Measurements from ENCODE around the gene PDGFD.

Gene PDGFD

DNA sequence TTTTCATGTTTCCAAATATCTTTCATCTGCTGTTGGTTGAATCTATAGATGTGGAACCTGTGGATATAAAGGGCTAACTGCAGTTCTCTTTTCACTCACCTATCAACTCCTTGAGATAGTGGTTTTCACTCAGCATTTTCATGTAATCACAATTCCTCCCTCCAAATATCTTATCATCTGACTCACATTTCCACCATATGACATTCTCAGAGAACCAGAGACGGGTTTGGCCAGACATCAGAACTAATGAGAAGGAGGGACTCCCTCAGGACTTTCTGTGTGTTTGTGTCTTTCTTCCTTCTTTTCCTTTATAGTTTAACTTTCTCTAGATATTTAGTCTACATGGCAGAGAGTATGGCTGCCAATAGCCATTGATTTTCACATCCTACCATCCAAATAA, 262.3 kb downstream of the PDGFD start:
- TF ChIP-seq, protein P1, sequence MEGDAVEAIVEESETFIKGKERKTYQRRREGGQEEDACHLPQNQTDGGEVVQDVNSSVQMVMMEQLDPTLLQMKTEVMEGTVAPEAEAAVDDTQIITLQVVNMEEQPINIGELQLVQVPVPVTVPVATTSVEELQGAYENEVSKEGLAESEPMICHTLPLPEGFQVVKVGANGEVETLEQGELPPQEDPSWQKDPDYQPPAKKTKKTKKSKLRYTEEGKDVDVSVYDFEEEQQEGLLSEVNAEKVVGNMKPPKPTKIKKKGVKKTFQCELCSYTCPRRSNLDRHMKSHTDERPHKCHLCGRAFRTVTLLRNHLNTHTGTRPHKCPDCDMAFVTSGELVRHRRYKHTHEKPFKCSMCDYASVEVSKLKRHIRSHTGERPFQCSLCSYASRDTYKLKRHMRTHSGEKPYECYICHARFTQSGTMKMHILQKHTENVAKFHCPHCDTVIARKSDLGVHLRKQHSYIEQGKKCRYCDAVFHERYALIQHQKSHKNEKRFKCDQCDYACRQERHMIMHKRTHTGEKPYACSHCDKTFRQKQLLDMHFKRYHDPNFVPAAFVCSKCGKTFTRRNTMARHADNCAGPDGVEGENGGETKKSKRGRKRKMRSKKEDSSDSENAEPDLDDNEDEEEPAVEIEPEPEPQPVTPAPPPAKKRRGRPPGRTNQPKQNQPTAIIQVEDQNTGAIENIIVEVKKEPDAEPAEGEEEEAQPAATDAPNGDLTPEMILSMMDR (IDR thresholded peaks at IDR 0.05; ENCODE audit: insufficient read depth, low read depth, low read length, missing control alignments) = no peak
- no peak for DNase-seq (ENCODE audit: low read depth)
- no peak overlapping the region for H3K4me3 ChIP-seq (ENCODE audit: low read length)

DNA sequence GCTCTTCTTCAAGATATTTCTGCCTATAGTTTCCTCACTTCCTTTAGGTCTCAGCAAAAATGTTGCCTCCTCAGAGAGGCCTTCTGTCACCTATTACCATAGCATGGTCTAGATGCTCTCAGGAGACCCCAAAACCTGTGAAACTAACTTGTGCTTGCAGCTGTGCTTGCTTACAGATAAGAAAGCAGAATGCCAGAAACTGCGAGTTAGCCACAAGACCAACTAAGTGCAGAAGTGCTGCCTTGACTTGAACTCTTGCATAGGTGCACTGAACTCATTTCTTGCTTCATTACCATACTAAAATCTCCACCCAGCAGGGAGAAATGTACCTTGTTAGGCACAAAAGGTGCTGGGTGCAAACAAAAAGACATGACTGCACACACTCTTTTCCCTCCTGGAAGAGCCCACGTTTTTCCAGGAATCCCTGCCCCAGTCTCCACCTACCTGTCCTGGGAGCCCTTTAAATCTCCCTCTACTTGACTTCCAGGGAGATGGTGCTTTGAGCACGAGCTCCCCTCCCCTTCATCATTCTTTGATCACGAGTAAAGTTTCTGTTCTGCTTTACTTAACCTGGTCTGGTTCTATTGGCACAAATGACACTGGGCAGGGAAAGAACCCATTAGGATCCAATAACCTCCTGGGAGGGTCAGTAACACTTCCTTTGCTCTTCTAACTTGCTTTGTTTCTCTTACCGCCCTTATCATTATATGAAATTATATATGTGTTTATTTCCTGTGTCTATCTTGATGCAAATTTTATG, 265.2 kb downstream of the PDGFD start:
- no peak for DNase-seq (ENCODE audit: low read depth)
- no peak overlapping the region for H3K4me3 ChIP-seq (ENCODE audit: low read length)
- TF ChIP-seq, protein P1 (IDR thresholded peaks at IDR 0.05; ENCODE audit: insufficient read depth, low read depth, low read length, missing control alignments) = no peak

DNA sequence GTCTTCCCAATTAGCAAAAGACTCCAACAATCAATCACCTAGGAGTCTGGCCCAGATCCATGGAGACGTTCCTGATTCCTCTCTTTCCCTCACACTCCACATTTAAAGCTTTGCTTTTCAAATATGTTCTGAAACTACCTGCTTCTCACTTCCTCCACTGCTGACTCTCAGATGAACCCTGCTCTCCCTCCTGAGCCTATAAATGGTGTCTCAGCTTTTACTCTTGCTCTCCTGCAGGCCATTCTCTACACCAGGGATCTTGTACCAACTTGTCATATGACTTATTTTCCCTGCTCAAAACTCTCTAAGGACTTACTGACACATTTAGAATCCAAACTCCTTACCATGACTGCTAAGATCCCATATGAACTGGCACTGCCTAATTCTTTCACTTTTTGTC, 265.9 kb downstream of the PDGFD start:
- TF ChIP-seq, protein P1 (IDR thresholded peaks at IDR 0.05; ENCODE audit: insufficient read depth, low read depth, low read length, missing control alignments) = no peak
- peak; percentile 44 for DNase-seq (ENCODE audit: low read depth)
- H3K4me3 ChIP-seq (ENCODE audit: low read length) = no peak overlapping the region

DNA sequence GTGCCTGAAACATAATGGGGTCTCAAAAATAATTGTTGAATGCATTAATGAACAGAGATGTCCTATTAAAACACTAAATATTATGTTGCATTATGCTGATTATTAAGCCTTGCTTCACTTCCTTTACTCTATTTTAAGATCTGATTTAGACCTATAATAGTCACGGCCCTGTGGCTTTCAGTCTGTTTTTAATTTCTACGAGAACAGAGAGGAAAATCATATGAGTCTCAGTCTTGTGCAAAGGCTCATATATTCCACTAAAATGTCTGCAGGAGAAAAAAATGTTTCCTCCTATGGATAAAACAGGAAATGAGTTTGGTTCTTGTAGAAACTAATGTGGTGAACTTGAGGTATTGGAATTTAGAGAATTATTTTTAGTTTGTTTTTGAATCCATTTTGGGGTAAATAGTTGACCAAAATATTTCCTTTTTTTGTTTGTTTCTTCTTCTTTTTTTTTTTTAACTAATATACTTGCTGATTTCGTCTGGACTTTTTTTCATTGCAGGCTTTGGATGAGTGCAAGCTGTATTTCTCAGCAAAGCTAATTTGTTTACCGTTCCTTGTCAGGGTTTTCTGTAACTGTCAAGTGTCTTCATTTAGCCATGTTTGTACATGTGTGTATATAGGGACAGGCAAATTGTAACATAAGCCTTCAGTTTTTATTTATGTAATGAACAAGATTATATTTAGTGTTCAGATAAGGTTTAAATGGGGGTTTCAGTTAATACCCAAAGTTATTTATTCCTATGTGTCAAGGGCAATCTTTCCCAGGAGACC, 266.6 kb downstream of the PDGFD start:
- no peak for DNase-seq (ENCODE audit: low read depth)
- TF ChIP-seq, protein P1 (IDR thresholded peaks at IDR 0.05; ENCODE audit: insufficient read depth, low read depth, low read length, missing control alignments) = no peak
- H3K4me3 ChIP-seq (ENCODE audit: low read length) = no peak overlapping the region

DNA sequence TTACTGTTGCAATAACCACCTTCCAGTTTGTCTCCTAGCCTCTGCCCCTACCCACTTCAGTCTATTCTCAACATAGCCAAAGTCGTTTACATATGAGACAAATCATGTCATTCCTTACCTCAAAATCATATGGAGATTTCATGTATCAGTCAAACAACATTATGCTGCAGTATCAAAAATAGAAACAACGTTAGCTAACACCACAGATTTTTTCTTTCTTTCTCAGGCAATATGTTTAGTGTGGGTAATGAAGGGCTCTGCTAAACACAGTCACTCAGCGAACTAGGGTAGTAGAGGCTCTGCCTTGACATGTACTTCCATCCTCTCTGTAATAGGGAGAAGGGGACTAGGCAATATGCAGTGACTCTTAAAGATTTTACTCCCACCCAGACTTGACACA, 268.8 kb downstream of the PDGFD start:
- H3K4me3 ChIP-seq (ENCODE audit: low read length) = no peak overlapping the region
- TF ChIP-seq, protein P1 (IDR thresholded peaks at IDR 0.05; ENCODE audit: insufficient read depth, low read depth, low read length, missing control alignments) = no peak
- DNase-seq (ENCODE audit: low read depth) = no peak

DNA sequence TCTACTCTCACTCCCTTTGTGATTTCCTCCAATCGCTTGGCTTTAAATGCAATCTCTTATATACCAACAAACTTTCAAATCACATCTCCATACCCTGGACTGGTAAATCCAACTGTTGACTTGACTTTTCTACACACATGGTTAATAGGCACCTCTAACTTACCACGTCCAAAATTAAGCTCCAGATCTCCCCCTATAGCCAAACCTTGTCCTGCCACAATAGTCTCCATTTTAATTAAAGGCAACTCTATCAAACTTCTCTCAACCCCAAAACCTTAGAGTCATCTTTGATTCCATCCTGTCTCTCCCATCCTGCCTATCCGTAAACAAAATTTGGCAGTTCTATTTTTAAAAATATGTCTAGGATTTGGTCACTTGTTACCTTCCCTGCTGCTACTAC, 269.3 kb downstream of the PDGFD start:
- TF ChIP-seq, protein P1 (IDR thresholded peaks at IDR 0.05; ENCODE audit: insufficient read depth, low read depth, low read length, missing control alignments) = no peak
- DNase-seq (ENCODE audit: low read depth) = no peak
- no peak overlapping the region for H3K4me3 ChIP-seq (ENCODE audit: low read length)

All from epithelial cell of esophagus (primary cell).